Breast epithelium (tissue), 3 donors: ENCODE measurements around the gene TNFAIP1.

Source experiments
- CTCF ChIP-seq, 3 donors: fragments of 450-650 bp; IDR thresholded peaks; one replicate each; pipeline ENCODE4 v1.5.1; 2016 to 2017; ENCODE audit warnings: antibody characterized with exemption in 3 of 3, mild to moderate bottlenecking in 3 of 3, moderate library complexity in 3 of 3
- POLR2A ChIP-seq: fragments of 450-650 bp; IDR thresholded peaks from one replicate; pipeline ENCODE4 v1.6.1; 2016; ENCODE audit warnings: antibody characterized with exemption, mild to moderate bottlenecking, moderate library complexity

- TF ChIP-seq POLR2A (no peak), CTCF (IDR thresholded peaks at IDR 0.05) (no peak)
Observed at GRCh38 chr17:28370744-28371103, 35.2 kb downstream of the TNFAIP1 start.
